Ishikawa (cell line): ENCODE results near the gene MYL10.

Experiments used
- CREB1 ChIP-seq: IDR thresholded peaks from 2 replicates; pipeline ENCODE4 v1.6.1; 2012; ENCODE audit warnings: low read depth
- EGR1 ChIP-seq: IDR thresholded peaks from 2 replicates; pipeline ENCODE4 v1.6.1; 2012
- EP300 ChIP-seq: IDR thresholded peaks from 2 replicates; pipeline ENCODE4 v1.6.1; 2012; ENCODE audit warnings: borderline replicate concordance
- TAF1 ChIP-seq: IDR thresholded peaks from 2 replicates; pipeline ENCODE4 v1.6.1; 2012; ENCODE audit warnings: low read depth, mild to moderate bottlenecking
- YY1 ChIP-seq: IDR thresholded peaks from 2 replicates; pipeline ENCODE4 v1.6.1; 2012; ENCODE audit warnings: low read depth
- TF ChIP-seq, protein P1 (sequence below): IDR thresholded peaks from 2 replicates; pipeline ENCODE4 v1.6.1; 2012
- TF ChIP-seq, protein P2 (sequence below): IDR thresholded peaks from 2 replicates; pipeline ENCODE4 v1.6.1; 2012; ENCODE audit warnings: low read depth, mild to moderate bottlenecking
- TF ChIP-seq, protein P3 (sequence below): IDR thresholded peaks from 2 replicates; pipeline ENCODE4 v1.6.1; 2012

DNA sequence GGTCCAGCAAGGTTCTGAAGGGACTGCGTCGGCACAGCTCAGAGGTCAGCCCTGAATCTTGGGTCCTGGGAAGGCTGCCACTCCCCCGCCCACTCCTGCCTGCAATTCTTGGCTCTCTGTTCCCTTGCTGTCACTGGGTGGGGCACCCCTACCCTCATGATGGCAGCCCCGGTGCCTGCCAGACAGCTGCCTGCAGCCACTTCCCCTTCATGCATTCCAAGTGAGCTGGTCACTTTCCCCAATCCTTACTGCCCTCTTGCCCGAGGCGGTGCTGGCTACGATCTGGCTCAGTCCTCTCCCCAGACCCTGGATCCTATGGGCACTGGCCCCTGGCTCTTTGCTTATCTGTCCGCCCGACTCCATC lies 14.2 kb downstream of the MYL10 start:
- TF ChIP-seq TAF1, result no peak
- TF ChIP-seq EP300, result no peak
- no peak for TF ChIP-seq EGR1
- TF ChIP-seq, protein P1, sequence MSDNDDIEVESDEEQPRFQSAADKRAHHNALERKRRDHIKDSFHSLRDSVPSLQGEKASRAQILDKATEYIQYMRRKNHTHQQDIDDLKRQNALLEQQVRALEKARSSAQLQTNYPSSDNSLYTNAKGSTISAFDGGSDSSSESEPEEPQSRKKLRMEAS, result no peak
- no peak for TF ChIP-seq CREB1
- TF ChIP-seq YY1, result no peak
- TF ChIP-seq, protein P2, sequence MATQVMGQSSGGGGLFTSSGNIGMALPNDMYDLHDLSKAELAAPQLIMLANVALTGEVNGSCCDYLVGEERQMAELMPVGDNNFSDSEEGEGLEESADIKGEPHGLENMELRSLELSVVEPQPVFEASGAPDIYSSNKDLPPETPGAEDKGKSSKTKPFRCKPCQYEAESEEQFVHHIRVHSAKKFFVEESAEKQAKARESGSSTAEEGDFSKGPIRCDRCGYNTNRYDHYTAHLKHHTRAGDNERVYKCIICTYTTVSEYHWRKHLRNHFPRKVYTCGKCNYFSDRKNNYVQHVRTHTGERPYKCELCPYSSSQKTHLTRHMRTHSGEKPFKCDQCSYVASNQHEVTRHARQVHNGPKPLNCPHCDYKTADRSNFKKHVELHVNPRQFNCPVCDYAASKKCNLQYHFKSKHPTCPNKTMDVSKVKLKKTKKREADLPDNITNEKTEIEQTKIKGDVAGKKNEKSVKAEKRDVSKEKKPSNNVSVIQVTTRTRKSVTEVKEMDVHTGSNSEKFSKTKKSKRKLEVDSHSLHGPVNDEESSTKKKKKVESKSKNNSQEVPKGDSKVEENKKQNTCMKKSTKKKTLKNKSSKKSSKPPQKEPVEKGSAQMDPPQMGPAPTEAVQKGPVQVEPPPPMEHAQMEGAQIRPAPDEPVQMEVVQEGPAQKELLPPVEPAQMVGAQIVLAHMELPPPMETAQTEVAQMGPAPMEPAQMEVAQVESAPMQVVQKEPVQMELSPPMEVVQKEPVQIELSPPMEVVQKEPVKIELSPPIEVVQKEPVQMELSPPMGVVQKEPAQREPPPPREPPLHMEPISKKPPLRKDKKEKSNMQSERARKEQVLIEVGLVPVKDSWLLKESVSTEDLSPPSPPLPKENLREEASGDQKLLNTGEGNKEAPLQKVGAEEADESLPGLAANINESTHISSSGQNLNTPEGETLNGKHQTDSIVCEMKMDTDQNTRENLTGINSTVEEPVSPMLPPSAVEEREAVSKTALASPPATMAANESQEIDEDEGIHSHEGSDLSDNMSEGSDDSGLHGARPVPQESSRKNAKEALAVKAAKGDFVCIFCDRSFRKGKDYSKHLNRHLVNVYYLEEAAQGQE, result no peak
- TF ChIP-seq, protein P3, sequence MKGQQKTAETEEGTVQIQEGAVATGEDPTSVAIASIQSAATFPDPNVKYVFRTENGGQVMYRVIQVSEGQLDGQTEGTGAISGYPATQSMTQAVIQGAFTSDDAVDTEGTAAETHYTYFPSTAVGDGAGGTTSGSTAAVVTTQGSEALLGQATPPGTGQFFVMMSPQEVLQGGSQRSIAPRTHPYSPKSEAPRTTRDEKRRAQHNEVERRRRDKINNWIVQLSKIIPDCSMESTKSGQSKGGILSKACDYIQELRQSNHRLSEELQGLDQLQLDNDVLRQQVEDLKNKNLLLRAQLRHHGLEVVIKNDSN, result no peak
